K562 (cell line): ENCODE data around the gene PPP1R14C. TPM values are rescaled to one million over a fixed set of nuclear protein-coding genes. Genes with fewer than 3 reads are reported as not detected.

Experiments
- CBX5 ChIP-seq: IDR thresholded peaks from 2 replicates; pipeline ENCODE4 v1.6.1; 2014; ENCODE audit warnings: low read depth, borderline replicate concordance
- COPS2 ChIP-seq: fragments of 450-650 bp; conservative IDR thresholded peaks from 2 replicates; pipeline ENCODE4 v1.6.1; 2016; ENCODE audit warnings: mild to moderate bottlenecking, moderate library complexity
- DPF2 ChIP-seq: fragments of 450-650 bp; IDR thresholded peaks from 2 replicates; pipeline ENCODE4 v1.6.1; 2016
- ESRRA ChIP-seq: fragments of 450-650 bp; IDR thresholded peaks from 2 replicates; pipeline ENCODE4 v1.6.1; 2014; ENCODE audit warnings: low read depth, mild to moderate bottlenecking, moderate library complexity, borderline replicate concordance
- ETV1 ChIP-seq: fragments of 450-650 bp; conservative IDR thresholded peaks from 2 replicates; pipeline ENCODE4 v1.6.1; 2016; ENCODE audit warnings: missing genetic modification characterization, control low read depth, low read depth, missing compliant biosample characterization
- HLTF ChIP-seq: fragments of 450-650 bp; IDR thresholded peaks from 2 replicates; pipeline ENCODE4 v1.6.1; 2016
- MYC ChIP-seq, 2 experiments: fragments of 250-450 bp in 1 of 2; sonication (Bioruptor Pico) in 1 of 2; IDR thresholded peaks; 2 replicates each; pipeline versions ENCODE4 v1.5.1 to v1.6.1; 2012 to 2021; ENCODE audit warnings: low read depth in 2 of 2, borderline replicate concordance in 1 of 2, improper control_type of control experiment in 1 of 2, low read length in 1 of 2, mild to moderate bottlenecking in 1 of 2, moderate library complexity in 1 of 2
- PTRF ChIP-seq: fragments of 450-650 bp; IDR thresholded peaks from 2 replicates; pipeline ENCODE4 v1.6.1; 2016; ENCODE audit warnings: mild to moderate bottlenecking, missing genetic modification characterization, missing compliant biosample characterization
- SMAD4 ChIP-seq: fragments of 250-450 bp; sonication (Bioruptor Pico); conservative IDR thresholded peaks from 2 replicates; pipeline ENCODE4 v1.8.0; 2021; ENCODE audit warnings: inconsistent platforms, mild to moderate bottlenecking, moderate library complexity
- TCF7L2 ChIP-seq: fragments of 150-350 bp; IDR thresholded peaks from 2 replicates; pipeline ENCODE4 v1.6.1; 2016; ENCODE audit warnings: low read depth, mild to moderate bottlenecking, low read length, moderate library complexity
- TEAD4 ChIP-seq, 2 experiments: sonication (generic) in 1 of 2; formaldehyde crosslinking in 1 of 2; IDR thresholded peaks; 2 replicates each; pipeline versions ENCODE4 v1.6.1 to v1.8.0; 2012 to 2022; ENCODE audit warnings: borderline replicate concordance in 1 of 2, inconsistent platforms in 1 of 2, low read length in 1 of 2, mild to moderate bottlenecking in 1 of 2, missing genetic modification reagents in 1 of 2
- TOE1 ChIP-seq, 2 experiments: fragments of 450-650 bp in 1 of 2; sonication (generic) in 1 of 2; formaldehyde crosslinking in 1 of 2; IDR thresholded peaks; 2 replicates each; pipeline versions ENCODE4 v1.7.1 to v1.8.0; 2016 to 2022; ENCODE audit warnings: borderline replicate concordance in 2 of 2, mild to moderate bottlenecking in 2 of 2, antibody characterized with exemption in 1 of 2, inconsistent platforms in 1 of 2, low read depth in 1 of 2, missing genetic modification reagents in 1 of 2, moderate library complexity in 1 of 2
- ZNF232 ChIP-seq: sonication (generic); formaldehyde crosslinking; IDR thresholded peaks from 2 replicates; pipeline ENCODE4 v1.8.0; 2022; ENCODE audit warnings: mild to moderate bottlenecking, missing genetic modification reagents
- polyA plus RNA-seq, 8 experiments: library from polyadenylated mRNA; depleted of rRNA in 4 of 8; stranded (reverse) in 5 of 8; unstranded in 3 of 8; fragments of >200 nt; fragmentation: Nextera tagmentation in 2 of 8; fragmentation: Illumina TruSeq in 1 of 8; extraction: Ambion mirVana in 2 of 8; extraction: Trizol in 1 of 8; gene quantifications; 2 replicates each; pipeline versions ENCODE4 v1.2.1 to v1.2.3, GENCODE V29; 2011 to 2014; ENCODE audit warnings: inconsistent platforms in 1 of 8, missing spikeins in 1 of 8
- total RNA-seq, 7 experiments: library from RNA; depleted of rRNA in 6 of 7; stranded (reverse); fragments of >200 nt in 6 of 7; fragmentation: Illumina TruSeq in 2 of 7; extraction: Trizol in 2 of 7; gene quantifications; 2 replicates each; pipeline versions ENCODE4 v1.2.1 to v1.2.3, GENCODE V29; 2011 to 2021; ENCODE audit warnings: low replicate concordance in 1 of 7
- TF ChIP-seq, protein P1 (sequence below): fragments of 250-450 bp; sonication (Bioruptor Pico); IDR thresholded peaks from 2 replicates; pipeline ENCODE4 v1.4.0; 2020; ENCODE audit warnings: mild to moderate bottlenecking
- TF ChIP-seq, protein P2 (sequence below): fragments of 450-650 bp; formaldehyde crosslinking; IDR thresholded peaks from 2 replicates; pipeline ENCODE4 v1.4.0; 2022; ENCODE audit warnings: missing genetic modification characterization
- TF ChIP-seq, protein P3 (sequence below): fragments of 450-650 bp; IDR thresholded peaks from 2 replicates; pipeline ENCODE4 v1.6.1; 2016
- TF ChIP-seq, protein P4 (sequence below): fragments of 450-650 bp; formaldehyde crosslinking; IDR thresholded peaks from 2 replicates; pipeline ENCODE4 v1.4.0; 2022; ENCODE audit warnings: mild to moderate bottlenecking, moderate library complexity
- TF ChIP-seq, protein P5 (sequence below): IDR thresholded peaks from 2 replicates; pipeline ENCODE4 v1.6.1; 2012; ENCODE audit warnings: low read depth, low read length, improper control_type of control experiment, borderline replicate concordance
- TF ChIP-seq, protein P6 (sequence below): sonication (generic); formaldehyde crosslinking; IDR thresholded peaks from 2 replicates; pipeline ENCODE4 v1.8.1; 2023; ENCODE audit warnings: mild to moderate bottlenecking, missing genetic modification reagents

The PPP1R14C gene
- total and polyA plus RNA-seq, 9 of the 15 experiments (the other 6 are each of a cell fraction or from before 2014, with no cell fraction given), result 4.5 to 16.6 (median 11.9) TPM

DNA sequence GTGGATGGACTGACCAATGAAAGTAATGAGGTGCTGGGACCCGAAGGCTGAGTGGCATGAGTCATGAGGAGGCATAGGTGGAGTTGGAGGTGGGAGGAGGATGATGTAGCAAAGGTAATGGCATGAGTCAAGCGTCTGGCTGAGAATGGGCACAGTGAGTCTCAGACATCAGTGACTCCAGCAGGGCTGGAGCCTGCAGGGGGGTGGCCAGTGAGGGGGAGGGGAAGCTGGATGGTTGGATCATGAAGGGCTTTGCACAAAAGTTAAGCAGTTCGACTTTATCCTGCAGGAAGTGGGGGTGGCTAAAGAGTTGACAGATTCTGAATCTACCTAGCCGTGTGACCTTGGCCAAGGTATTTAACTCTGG, 127.0 kb downstream of the PPP1R14C start (continued):
- TF ChIP-seq, protein P1, sequence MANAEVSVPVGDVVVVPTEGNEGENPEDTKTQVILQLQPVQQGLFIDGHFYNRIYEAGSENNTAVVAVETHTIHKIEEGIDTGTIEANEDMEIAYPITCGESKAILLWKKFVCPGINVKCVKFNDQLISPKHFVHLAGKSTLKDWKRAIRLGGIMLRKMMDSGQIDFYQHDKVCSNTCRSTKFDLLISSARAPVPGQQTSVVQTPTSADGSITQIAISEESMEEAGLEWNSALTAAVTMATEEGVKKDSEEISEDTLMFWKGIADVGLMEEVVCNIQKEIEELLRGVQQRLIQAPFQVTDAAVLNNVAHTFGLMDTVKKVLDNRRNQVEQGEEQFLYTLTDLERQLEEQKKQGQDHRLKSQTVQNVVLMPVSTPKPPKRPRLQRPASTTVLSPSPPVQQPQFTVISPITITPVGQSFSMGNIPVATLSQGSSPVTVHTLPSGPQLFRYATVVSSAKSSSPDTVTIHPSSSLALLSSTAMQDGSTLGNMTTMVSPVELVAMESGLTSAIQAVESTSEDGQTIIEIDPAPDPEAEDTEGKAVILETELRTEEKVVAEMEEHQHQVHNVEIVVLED (CRISPR knock-in tag), result no peak
- TF ChIP-seq ZNF232 (CRISPR knock-in tag), result no peak
- TF ChIP-seq, protein P2, sequence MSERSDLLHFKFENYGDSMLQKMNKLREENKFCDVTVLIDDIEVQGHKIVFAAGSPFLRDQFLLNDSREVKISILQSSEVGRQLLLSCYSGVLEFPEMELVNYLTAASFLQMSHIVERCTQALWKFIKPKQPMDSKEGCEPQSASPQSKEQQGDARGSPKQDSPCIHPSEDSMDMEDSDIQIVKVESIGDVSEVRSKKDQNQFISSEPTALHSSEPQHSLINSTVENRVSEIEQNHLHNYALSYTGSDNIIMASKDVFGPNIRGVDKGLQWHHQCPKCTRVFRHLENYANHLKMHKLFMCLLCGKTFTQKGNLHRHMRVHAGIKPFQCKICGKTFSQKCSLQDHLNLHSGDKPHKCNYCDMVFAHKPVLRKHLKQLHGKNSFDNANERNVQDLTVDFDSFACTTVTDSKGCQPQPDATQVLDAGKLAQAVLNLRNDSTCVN, result peak; percentile 58; the same call in 1 of the 2 replicates
- no peak for TF ChIP-seq TCF7L2
- no peak for TF ChIP-seq ETV1 (tag)
- TF ChIP-seq, protein P3, sequence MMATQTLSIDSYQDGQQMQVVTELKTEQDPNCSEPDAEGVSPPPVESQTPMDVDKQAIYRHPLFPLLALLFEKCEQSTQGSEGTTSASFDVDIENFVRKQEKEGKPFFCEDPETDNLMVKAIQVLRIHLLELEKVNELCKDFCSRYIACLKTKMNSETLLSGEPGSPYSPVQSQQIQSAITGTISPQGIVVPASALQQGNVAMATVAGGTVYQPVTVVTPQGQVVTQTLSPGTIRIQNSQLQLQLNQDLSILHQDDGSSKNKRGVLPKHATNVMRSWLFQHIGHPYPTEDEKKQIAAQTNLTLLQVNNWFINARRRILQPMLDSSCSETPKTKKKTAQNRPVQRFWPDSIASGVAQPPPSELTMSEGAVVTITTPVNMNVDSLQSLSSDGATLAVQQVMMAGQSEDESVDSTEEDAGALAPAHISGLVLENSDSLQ, result peak; percentile 70
- TF ChIP-seq MYC (IDR thresholded peaks at IDR 0.05; ENCODE audit: low read depth, low read length), result peak; percentile 32; the same call in 1 of the 2 replicates
- TF ChIP-seq MYC (CRISPR knock-in tag; IDR thresholded peaks at IDR 0.05; ENCODE audit: borderline replicate concordance, low read depth), result no peak
- no peak for TF ChIP-seq COPS2
- no peak for TF ChIP-seq PTRF (tag)
- TF ChIP-seq TEAD4 (IDR thresholded peaks at IDR 0.05; ENCODE audit: low read length), result peak; percentile 50
- no peak for TF ChIP-seq TEAD4 (CRISPR knock-in tag; IDR thresholded peaks at IDR 0.05; ENCODE audit: borderline replicate concordance)
- peak; percentile 74 for TF ChIP-seq HLTF
- TF ChIP-seq, protein P4, sequence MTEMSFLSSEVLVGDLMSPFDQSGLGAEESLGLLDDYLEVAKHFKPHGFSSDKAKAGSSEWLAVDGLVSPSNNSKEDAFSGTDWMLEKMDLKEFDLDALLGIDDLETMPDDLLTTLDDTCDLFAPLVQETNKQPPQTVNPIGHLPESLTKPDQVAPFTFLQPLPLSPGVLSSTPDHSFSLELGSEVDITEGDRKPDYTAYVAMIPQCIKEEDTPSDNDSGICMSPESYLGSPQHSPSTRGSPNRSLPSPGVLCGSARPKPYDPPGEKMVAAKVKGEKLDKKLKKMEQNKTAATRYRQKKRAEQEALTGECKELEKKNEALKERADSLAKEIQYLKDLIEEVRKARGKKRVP, result no peak
- no peak for TF ChIP-seq TOE1 (IDR thresholded peaks at IDR 0.05; ENCODE audit: borderline replicate concordance)
- TF ChIP-seq TOE1 (CRISPR knock-in tag; IDR thresholded peaks at IDR 0.05; ENCODE audit: borderline replicate concordance, low read depth), result no peak
- peak; percentile 45; the same call in 1 of the 2 replicates for TF ChIP-seq ESRRA
- peak; percentile 92 for TF ChIP-seq DPF2
- TF ChIP-seq, protein P5, sequence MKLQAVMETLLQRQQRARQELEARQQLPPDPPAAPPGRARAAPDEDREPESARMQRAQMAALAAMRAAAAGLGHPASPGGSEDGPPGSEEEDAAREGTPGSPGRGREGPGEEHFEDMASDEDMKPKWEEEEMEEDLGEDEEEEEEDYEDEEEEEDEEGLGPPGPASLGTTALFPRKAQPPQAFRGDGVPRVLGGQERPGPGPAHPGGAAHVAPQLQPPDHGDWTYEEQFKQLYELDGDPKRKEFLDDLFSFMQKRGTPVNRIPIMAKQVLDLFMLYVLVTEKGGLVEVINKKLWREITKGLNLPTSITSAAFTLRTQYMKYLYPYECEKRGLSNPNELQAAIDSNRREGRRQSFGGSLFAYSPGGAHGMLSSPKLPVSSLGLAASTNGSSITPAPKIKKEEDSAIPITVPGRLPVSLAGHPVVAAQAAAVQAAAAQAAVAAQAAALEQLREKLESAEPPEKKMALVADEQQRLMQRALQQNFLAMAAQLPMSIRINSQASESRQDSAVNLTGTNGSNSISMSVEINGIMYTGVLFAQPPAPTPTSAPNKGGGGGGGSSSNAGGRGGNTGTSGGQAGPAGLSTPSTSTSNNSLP, result 0 out of 2 replicates have a peak, but pooled peaks have one; percentile 34
- TF ChIP-seq, protein P6, sequence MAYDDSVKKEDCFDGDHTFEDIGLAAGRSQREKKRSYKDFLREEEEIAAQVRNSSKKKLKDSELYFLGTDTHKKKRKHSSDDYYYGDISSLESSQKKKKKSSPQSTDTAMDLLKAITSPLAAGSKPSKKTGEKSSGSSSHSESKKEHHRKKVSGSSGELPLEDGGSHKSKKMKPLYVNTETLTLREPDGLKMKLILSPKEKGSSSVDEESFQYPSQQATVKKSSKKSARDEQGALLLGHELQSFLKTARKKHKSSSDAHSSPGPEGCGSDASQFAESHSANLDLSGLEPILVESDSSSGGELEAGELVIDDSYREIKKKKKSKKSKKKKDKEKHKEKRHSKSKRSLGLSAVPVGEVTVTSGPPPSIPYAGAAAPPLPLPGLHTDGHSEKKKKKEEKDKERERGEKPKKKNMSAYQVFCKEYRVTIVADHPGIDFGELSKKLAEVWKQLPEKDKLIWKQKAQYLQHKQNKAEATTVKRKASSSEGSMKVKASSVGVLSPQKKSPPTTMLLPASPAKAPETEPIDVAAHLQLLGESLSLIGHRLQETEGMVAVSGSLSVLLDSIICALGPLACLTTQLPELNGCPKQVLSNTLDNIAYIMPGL (CRISPR knock-in tag), result no peak
- peak; percentile 72 for TF ChIP-seq SMAD4 (CRISPR knock-in tag)
- no peak for TF ChIP-seq CBX5
